OCI-LY1 (cell line): Measurements from ENCODE around the gene SYNGR1.
"Not testable (repeated sequence)": the region's sequence is repeated elsewhere in the genome, so short reads cannot be mapped to it uniquely, and the experiment has no call there.

Source experiments
- EZH2 ChIP-seq: fragments of 200-600 bp; sonication (generic), shearing (Covaris generic); IDR thresholded peaks from 2 replicates; pipeline ENCODE4 v1.8.0; 2017; ENCODE audit warnings: borderline replicate concordance, mixed run types, mild to moderate bottlenecking, antibody characterized with exemption, low read length, moderate library complexity, mixed read lengths
- TF ChIP-seq, protein P1 (sequence below): fragments of 200-600 bp; sonication (generic), shearing (Covaris generic); IDR thresholded peaks from 2 replicates; pipeline ENCODE4 v1.5.1; 2017; ENCODE audit warnings: mild to moderate bottlenecking, antibody characterized with exemption, low read length, moderate library complexity, mixed read lengths

DNA sequence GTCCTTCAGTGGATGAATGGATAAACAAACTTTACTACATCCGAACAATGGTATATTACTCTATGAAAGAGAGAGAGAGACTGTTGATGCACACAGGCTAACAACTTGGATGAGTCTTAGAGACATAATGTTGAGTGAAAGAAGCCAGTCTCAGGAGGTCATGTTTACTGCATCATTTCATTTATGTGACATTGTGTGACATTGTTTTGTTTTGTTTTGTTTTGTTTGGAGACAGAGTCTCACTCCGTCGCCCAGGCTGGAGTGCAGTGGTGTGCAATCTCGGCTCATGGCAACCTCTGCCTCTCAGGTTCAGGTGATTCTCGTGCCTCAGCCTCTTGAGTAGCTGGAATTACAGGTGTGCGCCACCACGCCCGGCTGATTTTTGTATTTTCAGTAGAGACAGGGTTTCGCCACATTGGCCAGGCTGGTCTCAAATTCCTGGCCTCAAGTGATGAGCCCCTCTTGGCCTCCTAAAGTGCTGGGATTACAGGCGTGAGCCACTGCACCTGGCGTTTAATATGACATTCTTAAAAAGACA is 62.1 kb downstream of the SYNGR1 start:
- TF ChIP-seq, protein P1, sequence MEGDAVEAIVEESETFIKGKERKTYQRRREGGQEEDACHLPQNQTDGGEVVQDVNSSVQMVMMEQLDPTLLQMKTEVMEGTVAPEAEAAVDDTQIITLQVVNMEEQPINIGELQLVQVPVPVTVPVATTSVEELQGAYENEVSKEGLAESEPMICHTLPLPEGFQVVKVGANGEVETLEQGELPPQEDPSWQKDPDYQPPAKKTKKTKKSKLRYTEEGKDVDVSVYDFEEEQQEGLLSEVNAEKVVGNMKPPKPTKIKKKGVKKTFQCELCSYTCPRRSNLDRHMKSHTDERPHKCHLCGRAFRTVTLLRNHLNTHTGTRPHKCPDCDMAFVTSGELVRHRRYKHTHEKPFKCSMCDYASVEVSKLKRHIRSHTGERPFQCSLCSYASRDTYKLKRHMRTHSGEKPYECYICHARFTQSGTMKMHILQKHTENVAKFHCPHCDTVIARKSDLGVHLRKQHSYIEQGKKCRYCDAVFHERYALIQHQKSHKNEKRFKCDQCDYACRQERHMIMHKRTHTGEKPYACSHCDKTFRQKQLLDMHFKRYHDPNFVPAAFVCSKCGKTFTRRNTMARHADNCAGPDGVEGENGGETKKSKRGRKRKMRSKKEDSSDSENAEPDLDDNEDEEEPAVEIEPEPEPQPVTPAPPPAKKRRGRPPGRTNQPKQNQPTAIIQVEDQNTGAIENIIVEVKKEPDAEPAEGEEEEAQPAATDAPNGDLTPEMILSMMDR, result not testable (repeated sequence)
- not testable (repeated sequence) for TF ChIP-seq EZH2
